Smooth muscle cell of bladder (primary cell): ENCODE data around the gene ANGPTL4. TPM values are rescaled to one million over a fixed set of nuclear protein-coding genes. Genes with fewer than 3 reads are reported as not detected.

Source experiments
- total RNA-seq: library from RNA; depleted of rRNA; stranded (reverse); fragments of >200 nt; gene quantifications from 2 replicates; pipeline ENCODE4 v1.2.3, GENCODE V29; 2014

Gene ANGPTL4, protein sequence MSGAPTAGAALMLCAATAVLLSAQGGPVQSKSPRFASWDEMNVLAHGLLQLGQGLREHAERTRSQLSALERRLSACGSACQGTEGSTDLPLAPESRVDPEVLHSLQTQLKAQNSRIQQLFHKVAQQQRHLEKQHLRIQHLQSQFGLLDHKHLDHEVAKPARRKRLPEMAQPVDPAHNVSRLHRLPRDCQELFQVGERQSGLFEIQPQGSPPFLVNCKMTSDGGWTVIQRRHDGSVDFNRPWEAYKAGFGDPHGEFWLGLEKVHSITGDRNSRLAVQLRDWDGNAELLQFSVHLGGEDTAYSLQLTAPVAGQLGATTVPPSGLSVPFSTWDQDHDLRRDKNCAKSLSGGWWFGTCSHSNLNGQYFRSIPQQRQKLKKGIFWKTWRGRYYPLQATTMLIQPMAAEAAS
- 1.1 and 7.9 TPM in 2 replicates for total RNA-seq

DNA sequence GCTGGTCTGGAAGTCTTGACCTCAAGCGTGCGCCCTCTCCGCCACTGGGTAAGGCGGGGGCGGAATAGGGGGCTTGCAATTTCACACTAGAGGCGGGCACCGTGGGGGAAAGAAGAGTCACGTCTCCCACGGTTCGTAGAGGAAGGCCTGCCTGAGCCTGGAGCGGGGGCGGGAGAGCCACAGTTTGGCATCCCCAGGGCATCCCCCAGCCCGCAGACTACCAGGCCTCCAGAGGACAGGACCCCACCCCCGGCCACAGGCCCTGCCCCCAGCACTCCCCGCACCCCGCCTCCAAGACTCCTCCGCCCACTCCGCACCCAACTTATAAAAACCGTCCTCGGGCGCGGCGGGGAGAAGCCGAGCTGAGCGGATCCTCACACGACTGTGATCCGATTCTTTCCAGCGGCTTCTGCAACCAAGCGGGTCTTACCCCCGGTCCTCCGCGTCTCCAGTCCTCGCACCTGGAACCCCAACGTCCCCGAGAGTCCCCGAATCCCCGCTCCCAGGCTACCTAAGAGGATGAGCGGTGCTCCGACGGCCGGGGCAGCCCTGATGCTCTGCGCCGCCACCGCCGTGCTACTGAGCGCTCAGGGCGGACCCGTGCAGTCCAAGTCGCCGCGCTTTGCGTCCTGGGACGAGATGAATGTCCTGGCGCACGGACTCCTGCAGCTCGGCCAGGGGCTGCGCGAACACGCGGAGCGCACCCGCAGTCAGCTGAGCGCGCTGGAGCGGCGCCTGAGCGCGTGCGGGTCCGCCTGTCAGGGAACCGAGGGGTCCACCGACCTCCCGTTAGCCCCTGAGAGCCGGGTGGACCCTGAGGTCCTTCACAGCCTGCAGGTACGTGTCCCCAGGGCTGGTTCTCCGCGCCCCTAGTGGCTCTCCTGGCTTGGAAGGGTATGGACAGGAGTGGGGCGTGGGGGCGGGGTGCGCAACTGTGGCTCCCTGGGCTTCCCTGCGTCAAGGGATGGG lies at the start of gene ANGPTL4:
Gene ANGPTL4, plus strand, starts transcription at position 353 of the 969 bp plus-strand sequence. Its CDS starts 167 bp downstream, at position 520.

DNA sequence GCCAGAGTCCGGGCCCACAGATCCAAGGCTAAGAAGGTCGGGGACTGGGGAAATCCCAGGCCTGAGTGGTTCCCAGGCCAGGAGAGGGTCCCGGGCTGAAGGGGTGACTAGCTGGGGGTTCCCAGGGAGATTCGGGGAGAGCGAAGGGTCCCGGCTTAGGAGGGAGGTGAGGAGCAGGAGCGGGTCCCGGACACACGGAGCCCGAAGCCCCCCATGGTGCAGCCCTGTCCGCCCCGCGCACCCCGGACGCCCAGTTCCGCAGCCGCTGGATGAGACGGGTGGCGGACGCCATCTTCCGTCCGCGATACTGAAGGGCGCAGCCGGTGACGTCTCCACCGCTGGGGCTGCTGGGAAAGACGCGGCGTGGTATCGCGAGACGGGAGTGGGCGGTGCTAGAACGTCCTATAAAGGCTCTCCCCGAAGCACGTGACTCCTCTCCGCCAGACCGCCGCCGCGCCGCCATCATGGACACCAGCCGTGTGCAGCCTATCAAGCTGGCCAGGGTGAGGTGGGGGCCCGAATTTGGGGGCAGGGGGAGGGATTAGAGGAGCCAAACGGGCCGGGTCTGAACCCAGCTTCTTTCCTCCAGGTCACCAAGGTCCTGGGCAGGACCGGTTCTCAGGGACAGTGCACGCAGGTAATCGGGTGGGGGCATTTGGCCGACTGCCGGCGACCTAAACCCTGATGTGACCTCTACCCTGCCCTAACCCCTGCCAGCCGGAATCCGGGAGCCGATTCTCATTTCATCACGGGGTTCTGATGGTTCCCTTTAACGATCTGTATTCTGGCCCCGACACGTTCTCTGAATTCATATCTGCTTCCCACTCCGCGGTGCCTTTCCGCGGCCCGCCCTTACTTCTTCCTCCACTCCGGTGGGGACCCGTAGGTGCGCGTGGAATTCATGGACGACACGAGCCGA lies 42.6 kb upstream of the ANGPTL4 start, which contains the start of the genes NDUFA7 and RPS28:
Gene NDUFA7, minus strand, starts transcription at position 309 of the 919 bp plus-strand sequence. Its CDS starts 17 bp downstream, at position 292.
Gene RPS28, plus strand, starts transcription at position 430 of the 919 bp plus-strand sequence. Its CDS starts 35 bp downstream, at position 465.

DNA sequence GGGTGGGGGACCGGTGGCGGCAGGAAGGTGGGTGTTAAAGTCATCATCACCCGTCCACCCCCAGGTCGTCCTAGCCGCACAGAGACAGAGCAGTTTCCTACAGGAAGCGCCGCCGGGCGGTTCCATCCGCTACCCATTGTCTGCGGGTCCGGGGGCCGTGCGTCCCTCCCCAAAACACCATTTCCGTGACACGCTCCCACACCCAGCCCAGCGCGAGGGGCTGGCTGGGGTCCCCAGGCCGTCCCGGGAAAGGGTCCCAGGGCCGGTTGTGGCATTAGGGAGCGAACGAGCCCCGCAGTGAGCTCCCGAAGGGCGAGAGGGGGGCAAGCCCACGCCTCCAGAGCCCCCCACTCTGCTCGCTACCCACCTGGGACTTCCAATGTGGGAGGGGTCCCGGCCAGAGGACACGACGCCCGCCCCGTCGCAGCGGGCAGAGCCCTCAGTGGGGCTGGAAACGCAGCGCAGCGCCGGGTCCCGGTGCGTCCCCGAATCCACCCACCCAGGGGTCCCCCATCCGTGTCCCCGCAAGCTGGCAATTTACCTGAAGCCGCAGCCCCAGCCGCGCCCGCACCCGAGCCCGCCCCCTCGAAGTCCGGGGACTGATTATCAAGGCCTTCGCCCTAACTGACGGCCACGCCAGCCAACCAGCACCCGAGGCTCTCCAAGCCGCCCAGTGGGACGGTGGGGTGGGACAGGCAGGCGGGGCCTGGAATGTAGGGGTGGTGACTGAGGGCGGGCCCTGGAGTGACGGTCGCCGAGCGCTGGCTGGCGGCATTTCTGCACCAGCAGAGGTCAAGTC lies 21.1 kb upstream of the ANGPTL4 start, which contains the start of gene KANK3:
Gene KANK3, minus strand, starts transcription at position 579 of the 799 bp plus-strand sequence. CDS start 5,434 bp downstream, outside the sequence.

DNA sequence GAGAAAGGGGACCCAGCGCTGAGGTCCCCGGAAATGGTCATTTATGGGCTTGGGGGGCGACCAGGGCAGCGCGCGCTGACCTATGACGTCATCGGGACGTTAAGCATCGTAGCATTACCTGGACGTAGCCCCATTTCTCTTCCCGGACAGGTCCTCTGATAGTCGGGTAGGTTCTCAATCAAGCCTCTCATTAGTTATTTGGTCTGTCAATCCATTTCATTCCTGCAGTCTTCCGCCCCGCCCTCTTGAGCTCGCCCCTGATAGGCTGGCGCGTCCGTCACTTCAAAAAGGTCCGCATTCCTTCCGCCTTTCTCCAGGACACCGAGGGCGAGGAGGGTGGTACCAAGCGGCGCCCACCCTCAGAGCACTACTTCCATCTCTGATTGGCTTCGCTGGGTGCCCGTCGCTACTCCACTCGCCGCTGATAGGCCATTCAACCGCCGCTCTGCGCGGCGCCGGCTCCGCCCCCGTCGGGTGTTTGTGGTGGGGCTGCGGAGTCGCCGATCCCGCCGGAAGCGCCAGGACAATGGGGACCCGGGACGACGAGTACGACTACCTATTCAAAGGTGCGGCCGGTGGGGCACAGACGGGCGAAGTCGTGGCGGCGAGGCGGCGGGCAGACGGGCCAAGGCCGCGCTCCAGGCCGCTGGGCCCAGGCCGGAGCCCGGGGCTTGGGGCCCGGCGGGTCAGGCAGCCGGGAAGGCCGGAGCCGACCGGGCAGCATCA lies 26.1 kb downstream of the ANGPTL4 start, which contains the start of gene RAB11B:
Gene RAB11B, plus strand, starts transcription at position 470 of the 726 bp plus-strand sequence. Its CDS starts 57 bp downstream, at position 527.

DNA sequence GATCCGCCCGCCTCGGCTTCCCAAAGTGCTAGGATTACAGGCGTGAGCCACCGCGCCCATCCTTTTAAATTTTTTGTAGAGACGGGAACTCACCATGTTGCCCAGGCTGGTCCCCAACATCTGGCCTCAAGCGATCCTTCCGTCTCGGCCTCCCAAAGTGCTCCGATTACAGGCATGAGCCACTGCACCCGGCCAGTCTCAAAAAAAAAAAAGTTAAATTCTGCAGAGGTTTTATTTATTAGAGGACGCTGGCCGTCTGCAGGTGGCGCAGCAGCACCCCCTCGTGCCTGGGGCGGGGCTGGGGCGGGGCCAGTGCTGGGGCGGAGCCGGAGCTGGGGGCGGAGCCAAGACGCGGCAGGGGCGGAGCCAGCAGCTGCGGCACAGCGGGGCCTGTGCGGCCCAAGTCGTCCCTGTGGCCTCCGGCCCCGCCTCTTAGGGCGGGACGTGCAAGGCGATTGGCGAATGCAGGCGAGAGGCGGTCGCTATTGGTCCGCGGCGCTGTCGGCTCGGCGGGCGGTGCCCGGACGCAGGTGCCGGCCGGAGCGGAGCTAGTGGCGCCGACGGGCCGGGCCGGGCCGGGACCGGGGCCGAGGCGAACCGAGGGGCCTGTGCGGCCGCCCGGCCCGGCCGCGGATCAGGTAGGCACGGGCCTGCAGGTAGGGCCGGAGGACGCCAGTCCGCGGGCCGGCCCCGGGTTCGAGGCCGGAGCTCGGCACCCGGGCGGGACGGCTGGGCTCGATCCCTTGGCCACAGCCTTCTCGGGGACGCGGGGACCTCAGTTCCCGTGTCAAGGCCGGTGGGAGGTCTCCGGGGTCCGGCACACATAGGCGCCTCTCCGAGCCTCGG lies 49.1 kb downstream of the ANGPTL4 start, which contains the start of gene MARCHF2:
Gene MARCHF2, plus strand, starts transcription at position 523 of the 846 bp plus-strand sequence. CDS start 8,536 bp downstream, outside the sequence.

Other genes with a start within 250 kb of the ANGPTL4 start
- not detected in 2 replicates for gene FBN3, start 214.6 kb upstream of the ANGPTL4 start, total RNA-seq
- gene CERS4, start 154.8 kb upstream of the ANGPTL4 start, total RNA-seq: 9.4 and 14.5 TPM in 2 replicates
- 20.5 and 23.2 TPM in 2 replicates for gene CD320, start 55.8 kb upstream of the ANGPTL4 start, total RNA-seq
- gene NDUFA7, start 42.8 kb upstream of the ANGPTL4 start, total RNA-seq: 31.0 and 40.4 TPM in 2 replicates
- gene RPS28, start 42.7 kb upstream of the ANGPTL4 start, total RNA-seq: 646 and 817 TPM in 2 replicates
- gene KANK3, start 20.9 kb upstream of the ANGPTL4 start, total RNA-seq: 0.18 and 0.43 TPM in 2 replicates
- 43.0 and 47.0 TPM in 2 replicates for gene RAB11B, start 26.2 kb downstream of the ANGPTL4 start, total RNA-seq
- gene MARCHF2, start 49.1 kb downstream of the ANGPTL4 start, total RNA-seq: 51.6 and 79.5 TPM in 2 replicates
- 35.3 and 39.4 TPM in 2 replicates for gene HNRNPM, start 80.8 kb downstream of the ANGPTL4 start, total RNA-seq
- gene PRAM1, start 138.5 kb downstream of the ANGPTL4 start, total RNA-seq: not detected in 2 replicates
- 2.8 and 4.4 TPM in 2 replicates for gene ZNF414, start 150.0 kb downstream of the ANGPTL4 start, total RNA-seq
- gene MYO1F, start 213.3 kb downstream of the ANGPTL4 start, total RNA-seq: 0.14 and 0.37 TPM in 2 replicates
- gene ADAMTS10, start 246.6 kb downstream of the ANGPTL4 start, total RNA-seq: 6.3 and 10.2 TPM in 2 replicates